SK-N-SH (cell line): Measurements from ENCODE around the gene TBC1D5. TPM values are rescaled to one million over a fixed set of nuclear protein-coding genes. Genes with fewer than 3 reads are reported as not detected.

Experiments used
- CTCF ChIA-PET: fragments of 300-600, 350-600 bp; formaldehyde crosslinking; extraction: SDS; loops from one replicate; lab custom pipeline; 2021; lab: Yijun Ruan, JAX
- POLR2A ChIA-PET: fragments of 350-600 bp; sonication (Branson Sonifier 250); formaldehyde crosslinking; extraction: SDS; loops from one replicate; lab custom pipeline; 2020; ENCODE audit warnings: antibody characterized with exemption, inconsistent platforms; lab: Yijun Ruan, JAX
- DNase-seq: peaks from one replicate; pipeline ENCODE4 v3.0.0; 2012
- H2AFZ ChIP-seq: fragments of 200-600 bp; sonication (generic); 2 replicates; pipeline ENCODE4 v1.8.1; 2016; ENCODE audit warnings: antibody characterized with exemption, mild to moderate bottlenecking, low read depth
- H3F3A ChIP-seq: fragments of 200-600 bp; sonication (generic); replicated peaks from 2 replicates; pipeline ENCODE3; 2016; ENCODE audit warnings: antibody characterized with exemption, mild to moderate bottlenecking; ENCODE audit not compliant: insufficient read depth
- H3K27ac ChIP-seq, 2 experiments: fragments of 200-500 bp in 1 of 2; fragments of 200-600 bp in 1 of 2; sonication (Bioruptor generic) in 1 of 2; sonication (generic), shearing (Covaris generic) in 1 of 2; 2 replicates each; pipeline versions ENCODE4 v1.5.1 to v1.6.1; 2014 to 2016; ENCODE audit warnings: low read depth in 2 of 2, inconsistent platforms in 1 of 2, low read length in 1 of 2, mild to moderate bottlenecking in 1 of 2, mixed read lengths in 1 of 2
- H3K27me3 ChIP-seq: fragments of 200-600 bp; sonication (generic), shearing (Covaris generic); 2 replicates; pipeline ENCODE4 v1.6.1; 2016; ENCODE audit warnings: mixed run types; ENCODE audit not compliant: insufficient read depth
- H3K36me3 ChIP-seq, 2 experiments: fragments of 200-500 bp in 1 of 2; fragments of 200-600 bp in 1 of 2; sonication (Bioruptor generic) in 1 of 2; sonication (generic) in 1 of 2; replicated peaks in 1 of 2; 2 replicates each; pipeline versions ENCODE3 to v1.5.1; 2014 to 2016; ENCODE audit warnings: low read length in 1 of 2, mild to moderate bottlenecking in 1 of 2; ENCODE audit not compliant: insufficient read depth in 2 of 2, control insufficient read depth in 1 of 2
- H3K4me1 ChIP-seq, 2 experiments: fragments of 200-500 bp in 1 of 2; fragments of 200-600 bp in 1 of 2; sonication (Bioruptor generic) in 1 of 2; sonication (generic), shearing (Covaris generic) in 1 of 2; 2 replicates each; pipeline versions ENCODE4 v1.5.1 to v1.6.1; 2014 to 2016; ENCODE audit warnings: low read depth in 1 of 2, low read length in 1 of 2, mixed run types in 1 of 2; ENCODE audit not compliant: insufficient read depth in 2 of 2, control insufficient read depth in 1 of 2
- H3K4me2 ChIP-seq: fragments of 200-600 bp; sonication (generic), shearing (Covaris generic); 2 replicates; pipeline ENCODE4 v1.6.1; 2017; ENCODE audit warnings: mixed run types
- H3K4me3 ChIP-seq, 2 experiments: fragments of 200-500 bp in 1 of 2; fragments of 200-600 bp in 1 of 2; sonication (Bioruptor generic) in 1 of 2; sonication (generic), shearing (Covaris generic) in 1 of 2; 2 replicates each; pipeline versions ENCODE4 v1.5.1 to v1.8.1; 2014 to 2016; ENCODE audit warnings: low read depth in 2 of 2, inconsistent platforms in 1 of 2, low read length in 1 of 2, mild to moderate bottlenecking in 1 of 2, mixed read lengths in 1 of 2, moderate library complexity in 1 of 2
- H3K79me2 ChIP-seq: fragments of 200-600 bp; sonication (generic); 2 replicates; pipeline ENCODE4 v1.8.1; 2017; ENCODE audit warnings: mild to moderate bottlenecking; ENCODE audit not compliant: insufficient read depth
- H3K9ac ChIP-seq: fragments of 200-600 bp; sonication (generic); 2 replicates; pipeline ENCODE4 v1.6.1; 2017; ENCODE audit warnings: mixed run types
- H3K9me2 ChIP-seq: fragments of 200-600 bp; sonication (generic); 2 replicates; pipeline ENCODE4 v1.6.1; 2017; ENCODE audit warnings: mixed run types
- H3K9me3 ChIP-seq: fragments of 200-600 bp; sonication (generic); 2 replicates; pipeline ENCODE4 v1.6.1; 2017; ENCODE audit warnings: mixed run types, mild to moderate bottlenecking, moderate library complexity
- H4K20me1 ChIP-seq: fragments of 200-600 bp; sonication (generic); 2 replicates; pipeline ENCODE4 v1.6.1; 2017; ENCODE audit warnings: mild to moderate bottlenecking, mixed run types; ENCODE audit not compliant: insufficient read depth
- CHD2 ChIP-seq: fragments of 150-350 bp; IDR thresholded peaks from 2 replicates; pipeline ENCODE4 v1.6.1; 2018; ENCODE audit warnings: low read length; ENCODE audit not compliant: partially characterized antibody
- CTCF ChIP-seq: fragments of 200-600 bp; sonication (generic); IDR thresholded peaks from 2 replicates; pipeline ENCODE4 v1.6.1; 2017; ENCODE audit warnings: antibody characterized with exemption, mild to moderate bottlenecking, moderate library complexity
- ELF1 ChIP-seq: IDR thresholded peaks from 2 replicates; pipeline ENCODE4 v1.4.0; 2012
- FOSL2 ChIP-seq: IDR thresholded peaks from 2 replicates; pipeline ENCODE4 v1.4.0; 2012; ENCODE audit warnings: low read depth, mild to moderate bottlenecking, moderate library complexity, borderline replicate concordance
- FOXJ3 ChIP-seq: sonication (generic); formaldehyde crosslinking; IDR thresholded peaks from 2 replicates; pipeline ENCODE4 v1.5.1; 2020; ENCODE audit warnings: mild to moderate bottlenecking, missing genetic modification reagents
- FOXM1 ChIP-seq: IDR thresholded peaks from 2 replicates; pipeline ENCODE4 v1.4.0; 2012; ENCODE audit warnings: low read depth, mild to moderate bottlenecking
- GABPA ChIP-seq: IDR thresholded peaks from 2 replicates; pipeline ENCODE4 v1.4.0; 2012; ENCODE audit warnings: low read depth, mild to moderate bottlenecking
- GATA2 ChIP-seq: sonication (generic); formaldehyde crosslinking; IDR thresholded peaks from 2 replicates; pipeline ENCODE4 v1.5.0; 2020; ENCODE audit warnings: mild to moderate bottlenecking, missing genetic modification reagents
- IRF3 ChIP-seq: fragments of 150-350 bp; IDR thresholded peaks from 2 replicates; pipeline ENCODE4 v1.6.1; 2016; ENCODE audit warnings: mild to moderate bottlenecking, low read depth, low read length
- JUND ChIP-seq: IDR thresholded peaks from 2 replicates; pipeline ENCODE4 v1.4.0; 2012
- MEF2A ChIP-seq: IDR thresholded peaks from 2 replicates; pipeline ENCODE4 v1.4.0; 2012; ENCODE audit warnings: low read depth, borderline replicate concordance
- PBX3 ChIP-seq: IDR thresholded peaks from 2 replicates; pipeline ENCODE4; 2012
- RAD21 ChIP-seq: IDR thresholded peaks from 2 replicates; pipeline ENCODE4 v1.6.1; 2012; ENCODE audit warnings: mild to moderate bottlenecking, low read length
- RFX5 ChIP-seq: IDR thresholded peaks from 2 replicates; pipeline ENCODE4 v1.6.1; 2012; ENCODE audit warnings: mild to moderate bottlenecking, improper control_type of control experiment, low read length
- RXRA ChIP-seq: IDR thresholded peaks from 2 replicates; pipeline ENCODE4 v1.4.0; 2012; ENCODE audit warnings: low read depth, mild to moderate bottlenecking, borderline replicate concordance
- SIN3A ChIP-seq: IDR thresholded peaks from 2 replicates; pipeline ENCODE4 v1.6.1; 2012; ENCODE audit warnings: low read depth, mild to moderate bottlenecking, low read length, moderate library complexity, borderline replicate concordance
- USF2 ChIP-seq: fragments of 150-350 bp; IDR thresholded peaks from 2 replicates; pipeline ENCODE4 v1.6.1; 2017; ENCODE audit warnings: antibody characterized with exemption, low read length, low read depth, borderline replicate concordance
- YY1 ChIP-seq: IDR thresholded peaks from 2 replicates; pipeline ENCODE4 v1.4.0; 2012; ENCODE audit warnings: low read depth, mild to moderate bottlenecking
- ZBTB33 ChIP-seq: IDR thresholded peaks from 2 replicates; pipeline ENCODE4 v1.4.0; 2012; ENCODE audit warnings: low read depth, borderline replicate concordance
- WGBS: methylation state at CpG from one replicate; pipeline ENCODE4 v1.1.6; 2017; ENCODE audit warnings: low lambda C conversion rate; 5-methylcytosine and 5-hydroxymethylcytosine counted together
- polyA plus RNA-seq, 3 experiments: library from polyadenylated mRNA; depleted of rRNA; stranded (reverse); fragments of >200 nt; gene quantifications; 2 replicates each; pipeline ENCODE4 v1.2.3, GENCODE V29; 2012

The TBC1D5 gene
- polyA plus RNA-seq, 1 of the 3 experiments (the other 2 are of a cell fraction) = 19.5 TPM

GRCh38 chr3:17261627-17262369 lies 480.6 kb downstream of the TBC1D5 start:
- Histone ChIP-seq H3K79me2 (no peaks in the 10 kb centered on the region), H3K4me2 (no peak overlapping the region), H3K9me2 (no peaks in the 10 kb centered on the region), H3K9me3 (no peaks in the 10 kb centered on the region), H3K9ac (no peak overlapping the region), H3K4me1 (no peaks in the 10 kb centered on the region; a peak in 1 of 4 replicates), H3F3A (peaks cover 7% of the 10 kb centered on the region), H3K27ac (no peak overlapping the region), H3K36me3 (no peaks in the 10 kb centered on the region), H2AFZ (no peak overlapping the region), H3K4me3 (no peak overlapping the region), H4K20me1 (no peaks in the 10 kb centered on the region), H3K27me3 (no peaks in the 10 kb centered on the region)
- TF ChIP-seq GABPA (no peak), CHD2 (no peak), YY1 (no peak), JUND (no peak), FOXM1 (no peak), MEF2A (no peak), RFX5 (no peak), FOSL2 (no peak), SIN3A (no peak), FOXJ3 (no peak), RXRA (no peak), ZBTB33 (no peak)
- ChIA-PET POLR2A (no interaction called here), CTCF (interaction anchor here (0.7 to 1.0 kb wide), 3 partner anchors 24 to 138 kb away, joined by 3 to 4 read pairs (median 3); no protein-coding TSS in a partner anchor)
- no peak for DNase-seq
- 96% methylated on average over 3 of the region's 3 CpGs for WGBS

- Histone ChIP-seq H3K79me2 (no peaks in the 10 kb centered on the region), H4K20me1 (no peaks in the 10 kb centered on the region), H3F3A (peaks cover 7% of the 10 kb centered on the region), H3K4me1 (no peaks in the 10 kb centered on the region; a peak in 1 of 4 replicates), H3K9ac (no peak overlapping the region), H3K4me3 (no peak overlapping the region), H3K9me2 (no peaks in the 10 kb centered on the region), H3K27me3 (no peaks in the 10 kb centered on the region), H3K36me3 (no peaks in the 10 kb centered on the region), H3K9me3 (no peaks in the 10 kb centered on the region), H3K27ac (no peak overlapping the region), H3K4me2 (no peak overlapping the region), H2AFZ (no peak overlapping the region)
- ChIA-PET CTCF (interaction anchor here (0.7 to 1.2 kb wide), 5 partner anchors 8 to 659 kb away, joined by 3 to 7 read pairs (median 3); no protein-coding TSS in a partner anchor), POLR2A (no interaction called here)
- no peak for DNase-seq
- TF ChIP-seq PBX3 = no peak
- no peak for TF ChIP-seq IRF3
- TF ChIP-seq FOSL2 = no peak
- no peak for TF ChIP-seq USF2
- no peak for TF ChIP-seq YY1
- no peak for TF ChIP-seq GATA2 (CRISPR knock-in tag)
- TF ChIP-seq RAD21 = no peak
- no peak for TF ChIP-seq CTCF
- TF ChIP-seq FOXJ3 = no peak
- no peak for TF ChIP-seq GABPA
- no peak for TF ChIP-seq ZBTB33
- TF ChIP-seq ELF1 = no peak
These were observed 482.2 kb downstream of the TBC1D5 start for GRCh38 chr3:17260257-17260656.
